Gastrocnemius medialis (tissue), 4 donors: ENCODE data around the gene GRIK4.

Experiments
- POLR2A ChIP-seq, 2 donors: fragments of 450-650 bp; IDR thresholded peaks; one replicate each; pipeline ENCODE4 v1.6.1; 2017; ENCODE audit warnings: antibody characterized with exemption in 2 of 2, mild to moderate bottlenecking in 2 of 2, moderate library complexity in 2 of 2
- TF ChIP-seq, protein P1 (sequence below), 5 experiments: fragments of 450-650 bp in 3 of 5; fragments of 200-600 bp in 2 of 5; sonication (generic) in 2 of 5; IDR thresholded peaks in 4 of 5; conservative IDR thresholded peaks in 1 of 5; 1 replicate in 4 of 5; 2 replicates in 1 of 5; pipeline ENCODE4 v1.5.1; 2016 to 2019; ENCODE audit warnings: antibody characterized with exemption in 5 of 5, mild to moderate bottlenecking in 3 of 5, moderate library complexity in 3 of 5

DNA sequence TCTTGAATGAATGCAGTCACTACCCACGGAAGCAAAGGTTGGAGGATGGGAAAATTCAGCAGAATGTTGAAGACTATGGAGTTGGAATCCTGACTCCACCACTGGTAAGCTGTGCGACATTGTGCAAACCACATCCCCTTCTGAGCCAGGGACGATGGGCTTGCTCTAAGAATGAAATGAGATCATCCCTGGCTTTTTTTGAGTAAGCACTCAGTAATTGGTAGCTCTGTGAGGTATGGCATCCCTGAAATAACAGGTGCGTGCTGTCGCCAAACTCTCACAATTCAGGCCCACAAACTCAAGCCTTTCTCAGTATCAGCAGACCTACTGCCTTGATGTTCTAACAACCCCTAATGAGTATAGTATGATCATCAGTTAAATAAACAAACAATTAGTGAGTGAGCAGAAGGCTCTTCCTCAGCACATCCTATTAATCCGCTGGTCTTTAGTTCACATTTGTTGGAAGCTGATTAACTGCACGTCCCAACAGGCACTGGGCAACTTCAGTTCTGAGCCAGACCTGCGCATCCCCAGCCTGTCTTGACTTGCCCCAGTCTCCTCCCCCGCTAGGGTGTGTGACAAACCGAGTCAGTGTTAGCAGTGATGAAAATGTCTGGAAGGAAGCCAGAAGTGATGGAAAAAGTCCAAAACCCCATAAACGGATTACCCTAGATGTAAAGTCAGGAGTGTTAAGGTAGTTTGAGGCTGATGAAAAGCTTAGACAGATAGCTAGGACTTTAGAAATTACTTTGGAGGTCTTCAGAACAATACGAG lies 235.5 kb downstream of the GRIK4 start:
- TF ChIP-seq, protein P1, sequence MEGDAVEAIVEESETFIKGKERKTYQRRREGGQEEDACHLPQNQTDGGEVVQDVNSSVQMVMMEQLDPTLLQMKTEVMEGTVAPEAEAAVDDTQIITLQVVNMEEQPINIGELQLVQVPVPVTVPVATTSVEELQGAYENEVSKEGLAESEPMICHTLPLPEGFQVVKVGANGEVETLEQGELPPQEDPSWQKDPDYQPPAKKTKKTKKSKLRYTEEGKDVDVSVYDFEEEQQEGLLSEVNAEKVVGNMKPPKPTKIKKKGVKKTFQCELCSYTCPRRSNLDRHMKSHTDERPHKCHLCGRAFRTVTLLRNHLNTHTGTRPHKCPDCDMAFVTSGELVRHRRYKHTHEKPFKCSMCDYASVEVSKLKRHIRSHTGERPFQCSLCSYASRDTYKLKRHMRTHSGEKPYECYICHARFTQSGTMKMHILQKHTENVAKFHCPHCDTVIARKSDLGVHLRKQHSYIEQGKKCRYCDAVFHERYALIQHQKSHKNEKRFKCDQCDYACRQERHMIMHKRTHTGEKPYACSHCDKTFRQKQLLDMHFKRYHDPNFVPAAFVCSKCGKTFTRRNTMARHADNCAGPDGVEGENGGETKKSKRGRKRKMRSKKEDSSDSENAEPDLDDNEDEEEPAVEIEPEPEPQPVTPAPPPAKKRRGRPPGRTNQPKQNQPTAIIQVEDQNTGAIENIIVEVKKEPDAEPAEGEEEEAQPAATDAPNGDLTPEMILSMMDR (IDR thresholded peaks at IDR 0.05 in 4 of 5, conservative IDR thresholded peaks at IDR 0.05 in 1 of 5) = no peak
- no peak for TF ChIP-seq POLR2A (IDR thresholded peaks at IDR 0.05)
